Mesendoderm (in vitro differentiated cells): ENCODE data around the gene YWHAB. TPM values are rescaled to one million over a fixed set of nuclear protein-coding genes. Genes with fewer than 3 reads are reported as not detected.

Experiments
- DNase-seq: peaks from one replicate; pipeline ENCODE4 v3.0.0; 2013
- H2AK5ac ChIP-seq: 2 replicates; pipeline ENCODE4 v1.6.1; 2013; ENCODE audit warnings: low read length, inconsistent platforms
- H2BK120ac ChIP-seq: 2 replicates; pipeline ENCODE4 v1.6.1; 2013; ENCODE audit warnings: low read depth, mild to moderate bottlenecking, low read length, moderate library complexity, mixed read lengths
- H2BK15ac ChIP-seq: replicated peaks from 2 replicates; pipeline ENCODE4 v1.6.1; 2013; ENCODE audit warnings: low read depth, mild to moderate bottlenecking, moderate library complexity
- H2BK5ac ChIP-seq: 2 replicates; pipeline ENCODE4 v1.6.1; 2013; ENCODE audit warnings: low read length, inconsistent platforms
- H3K18ac ChIP-seq: 2 replicates; pipeline ENCODE4 v1.6.1; 2013; ENCODE audit warnings: mild to moderate bottlenecking, low read length, mixed read lengths
- H3K23ac ChIP-seq: one replicate; pipeline ENCODE4 v1.6.1; 2013; ENCODE audit warnings: low read length
- H3K27ac ChIP-seq: 2 replicates; pipeline ENCODE4 v1.5.1; 2013; ENCODE audit warnings: low read depth, mild to moderate bottlenecking, inconsistent platforms, low read length, moderate library complexity
- H3K27me3 ChIP-seq: 2 replicates; pipeline ENCODE4 v1.6.1; 2013; ENCODE audit warnings: low read length, control low read depth, mild to moderate bottlenecking, inconsistent platforms; ENCODE audit not compliant: insufficient read depth, poor library complexity
- H3K36me3 ChIP-seq: 2 replicates; pipeline ENCODE4 v1.6.1; 2013; ENCODE audit warnings: low read length, inconsistent platforms; ENCODE audit not compliant: control insufficient read depth, insufficient read depth
- H3K4ac ChIP-seq: one replicate; pipeline ENCODE4 v1.6.1; 2013; ENCODE audit warnings: low read depth, mild to moderate bottlenecking, low read length, moderate library complexity
- H3K4me1 ChIP-seq: 2 replicates; pipeline ENCODE4 v1.6.1; 2013; ENCODE audit warnings: low read depth, low read length, inconsistent platforms; ENCODE audit not compliant: control insufficient read depth
- H3K4me2 ChIP-seq: 2 replicates; pipeline ENCODE4 v1.6.1; 2013; ENCODE audit warnings: low read length
- H3K4me3 ChIP-seq: 2 replicates; pipeline ENCODE4 v1.5.1; 2013; ENCODE audit warnings: mild to moderate bottlenecking, low read length
- H3K56ac ChIP-seq: one replicate; pipeline ENCODE4 v1.6.1; 2013; ENCODE audit warnings: low read length
- H3K79me1 ChIP-seq: 2 replicates; pipeline ENCODE4 v1.6.1; 2013; ENCODE audit warnings: low read length, inconsistent platforms
- H3K79me2 ChIP-seq: 2 replicates; pipeline ENCODE4 v1.6.1; 2013; ENCODE audit warnings: mild to moderate bottlenecking, low read length; ENCODE audit not compliant: control insufficient read depth, insufficient read depth
- H3K9ac ChIP-seq: 2 replicates; pipeline ENCODE4 v1.6.1; 2013; ENCODE audit warnings: low read length, inconsistent platforms
- H4K5ac ChIP-seq: one replicate; pipeline ENCODE4 v1.6.1; 2013; ENCODE audit warnings: low read length
- H4K8ac ChIP-seq: one replicate; pipeline ENCODE4 v1.6.1; 2013; ENCODE audit warnings: low read depth, mild to moderate bottlenecking, control low read depth, low read length, moderate library complexity
- WGBS: extraction: QIAGEN DNeasy Blood & Tissue Kit; methylation state at CpG from one replicate; pipeline ENCODE4 v1.1.7; 2013; ENCODE audit warnings: low lambda C conversion rate, missing lambda C conversion rate; ENCODE audit not compliant: insufficient coverage; ENCODE audit errors: extremely low coverage; 5-methylcytosine and 5-hydroxymethylcytosine counted together
- polyA plus RNA-seq, 2 experiments: library from polyadenylated mRNA; stranded (reverse); fragments of 200-250 nt; gene quantifications; one replicate each; pipeline ENCODE4 v1.2.3, GENCODE V29; 2013

The YWHAB gene
- 300 TPM for polyA plus RNA-seq (2013, experiment 1 of 2)
- polyA plus RNA-seq (2013, experiment 2 of 2), result 307 TPM

DNA sequence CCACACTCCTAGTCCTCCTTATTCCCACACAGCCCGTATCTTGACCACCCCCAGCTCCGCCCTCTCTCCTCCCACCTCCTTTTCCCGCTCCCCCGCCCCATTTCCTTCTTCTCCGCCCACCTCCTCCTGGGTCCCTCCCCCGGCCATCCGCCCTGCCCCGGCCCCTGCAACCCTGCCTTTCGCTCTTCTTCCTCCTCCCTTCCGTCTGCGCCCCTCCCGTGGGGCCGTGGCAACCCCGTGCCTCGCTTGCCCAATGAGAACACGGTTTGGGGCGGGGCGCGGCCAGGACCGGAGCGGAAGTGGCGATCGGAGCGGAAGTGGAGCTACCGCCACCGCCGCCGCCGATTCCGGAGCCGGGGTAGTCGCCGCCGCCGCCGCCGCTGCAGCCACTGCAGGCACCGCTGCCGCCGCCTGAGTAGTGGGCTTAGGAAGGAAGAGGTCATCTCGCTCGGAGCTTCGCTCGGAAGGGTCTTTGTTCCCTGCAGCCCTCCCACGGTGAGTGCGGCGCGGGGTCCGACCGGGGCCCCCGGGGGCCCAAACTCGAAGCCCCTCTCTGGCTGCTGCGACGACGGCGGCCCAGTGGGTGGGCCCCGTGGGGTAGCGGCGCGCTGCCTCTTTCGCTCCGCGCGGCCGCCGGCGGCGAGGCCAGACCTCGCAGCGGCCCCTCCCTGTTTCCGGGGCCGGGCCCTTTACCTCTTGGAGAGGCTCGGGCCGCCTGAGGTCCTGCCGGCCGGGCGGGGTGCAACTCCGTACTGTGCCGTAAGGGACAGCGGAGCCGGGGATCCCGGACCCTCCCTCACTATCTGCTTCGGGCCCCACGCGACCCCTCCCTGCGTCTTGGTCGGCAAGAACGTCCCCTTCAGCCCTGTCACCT, at the start of gene YWHAB:
TSS of gene YWHAB (plus strand) at position 314 of the 874 bp plus-strand sequence. CDS start 15,829 bp downstream, outside the sequence.
- peak within 1 kb of the TSS; percentile 41 for H4K8ac ChIP-seq
- H3K23ac ChIP-seq, result peak within 1 kb of the TSS; percentile 15
- peak; percentile 99 for DNase-seq
- no peaks in the 10 kb centered on the region for H3K36me3 ChIP-seq
- H3K56ac ChIP-seq, result peak within 1 kb of the TSS; percentile 95
- peak within 1 kb of the TSS; percentile 95 for H3K4me2 ChIP-seq
- no peaks in the 10 kb centered on the region for H3K27me3 ChIP-seq
- no peak within 1 kb of the TSS for H4K5ac ChIP-seq
- H2BK15ac ChIP-seq, result no peak within 1 kb of the TSS
- peak within 1 kb of the TSS; percentile 97 for H3K4ac ChIP-seq
- peaks cover 2% of the 10 kb centered on the region for H3K4me1 ChIP-seq
- H2AK5ac ChIP-seq, result no peak within 1 kb of the TSS
- peak within 1 kb of the TSS; percentile 35 for H2BK5ac ChIP-seq
- peaks cover 46% of the 10 kb centered on the region for H3K79me2 ChIP-seq
- H3K4me3 ChIP-seq, result peak within 1 kb of the TSS; percentile 45
- H3K79me1 ChIP-seq, result peaks cover 1% of the 10 kb centered on the region
- peak within 1 kb of the TSS; percentile 91 for H3K27ac ChIP-seq
- H3K18ac ChIP-seq, result peak within 1 kb of the TSS; percentile 94
- WGBS, result no CpG with 5 or more reads among the region's 88 CpGs
- peak within 1 kb of the TSS; percentile 96 for H3K9ac ChIP-seq
- H2BK120ac ChIP-seq, result no peak within 1 kb of the TSS

DNA sequence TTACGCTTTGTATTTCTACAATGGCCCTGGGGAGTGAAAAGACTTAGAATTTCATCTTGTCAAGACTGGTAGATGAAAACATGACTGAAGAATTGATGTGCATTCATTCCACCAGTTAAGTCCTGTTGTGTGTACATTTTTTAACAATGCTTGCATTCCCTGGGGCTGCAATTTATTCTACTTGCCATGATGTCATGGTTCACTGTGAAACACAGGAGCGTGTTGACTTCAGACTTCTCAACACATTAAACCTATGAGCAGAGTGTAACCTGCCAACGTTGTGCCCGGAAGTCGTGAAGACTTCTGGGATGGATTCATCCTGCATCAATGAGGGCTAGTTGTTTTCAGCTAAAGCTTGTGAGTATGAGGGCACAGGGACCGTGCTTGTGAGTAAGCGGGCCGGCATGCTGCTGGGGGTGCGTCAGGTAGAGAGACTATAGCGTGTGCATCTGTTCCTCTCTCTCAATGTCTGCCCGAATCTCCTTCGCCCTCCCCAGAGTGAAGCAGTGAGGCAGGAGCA, 48.8 kb upstream of the YWHAB start:
- Histone ChIP-seq H3K4me1 (peaks cover 1% of the 10 kb centered on the region), H3K9ac (no peak overlapping the region), H4K8ac (no peak overlapping the region), H2BK120ac (no peak overlapping the region), H4K5ac (no peak overlapping the region), H2BK15ac (no peak overlapping the region), H3K79me2 (no peaks in the 10 kb centered on the region), H3K18ac (no peak overlapping the region), H3K4me2 (no peak overlapping the region), H3K4me3 (no peak overlapping the region), H3K27me3 (no peaks in the 10 kb centered on the region), H2AK5ac (no peak overlapping the region), H3K79me1 (no peaks in the 10 kb centered on the region), H3K4ac (no peak overlapping the region), H2BK5ac (no peak overlapping the region), H3K36me3 (no peaks in the 10 kb centered on the region), H3K56ac (no peak overlapping the region), H3K27ac (no peak overlapping the region), H3K23ac (no peak overlapping the region)
- no CpG with 5 or more reads among the region's 12 CpGs for WGBS
- DNase-seq, result no peak

DNA sequence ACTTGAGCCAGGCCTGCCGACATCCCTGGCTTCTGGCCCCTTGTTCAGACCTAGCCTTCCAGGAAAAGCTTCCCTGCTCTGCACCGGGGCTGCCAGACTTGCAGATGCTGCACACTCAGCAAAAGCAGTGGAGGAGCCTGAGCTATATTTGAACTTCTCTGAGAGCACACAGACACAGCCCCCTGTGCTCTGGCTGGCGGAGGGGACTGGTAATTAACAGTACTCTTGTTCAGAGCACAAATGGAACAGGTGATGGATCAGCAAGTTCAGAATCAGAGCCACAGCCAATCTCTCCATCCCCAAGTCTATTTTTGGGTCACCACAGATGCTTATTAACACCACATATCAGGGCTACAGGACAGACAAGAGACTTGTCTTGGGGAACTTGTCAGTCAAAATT, 47.6 kb upstream of the YWHAB start:
- Histone ChIP-seq H3K27ac (no peak overlapping the region), H4K8ac (no peak overlapping the region), H3K4me2 (no peak overlapping the region), H3K79me2 (no peaks in the 10 kb centered on the region), H3K9ac (no peak overlapping the region), H2BK15ac (no peak overlapping the region), H3K4me1 (peaks cover 1% of the 10 kb centered on the region), H3K27me3 (no peaks in the 10 kb centered on the region), H3K4ac (no peak overlapping the region), H3K23ac (no peak overlapping the region), H2AK5ac (no peak overlapping the region), H3K18ac (no peak overlapping the region), H2BK5ac (no peak overlapping the region), H4K5ac (no peak overlapping the region), H2BK120ac (no peak overlapping the region), H3K79me1 (no peaks in the 10 kb centered on the region), H3K4me3 (no peak overlapping the region), H3K36me3 (no peaks in the 10 kb centered on the region), H3K56ac (no peak overlapping the region)
- DNase-seq, result no peak
- no CpG with 5 or more reads among the region's 3 CpGs for WGBS

DNA sequence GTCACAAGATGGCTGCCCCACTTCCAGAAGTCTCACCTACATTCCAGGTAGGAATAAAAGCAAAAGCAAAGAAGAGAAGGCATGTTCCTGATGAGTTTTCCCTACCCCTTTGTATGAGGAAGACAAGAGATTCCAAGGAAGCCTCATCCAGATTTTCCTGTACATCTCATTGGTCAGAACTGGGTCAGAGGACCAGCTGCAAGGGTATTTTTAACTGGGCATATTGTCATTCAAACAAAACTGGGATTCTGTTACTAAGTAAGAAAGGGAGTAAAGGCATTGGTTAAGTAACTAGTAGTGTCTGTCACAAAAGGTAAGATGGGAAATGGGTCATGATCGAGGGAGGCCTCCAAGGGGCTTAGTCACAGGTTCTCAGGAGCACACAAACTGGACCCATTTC, 47.0 kb upstream of the YWHAB start:
- H3K18ac ChIP-seq, result no peak overlapping the region
- no CpG with 5 or more reads among the region's 1 CpG for WGBS
- H3K9ac ChIP-seq, result no peak overlapping the region
- no peak overlapping the region for H3K4me3 ChIP-seq
- no peak overlapping the region for H3K23ac ChIP-seq
- no peaks in the 10 kb centered on the region for H3K27me3 ChIP-seq
- H4K8ac ChIP-seq, result no peak overlapping the region
- H2BK15ac ChIP-seq, result no peak overlapping the region
- H2BK120ac ChIP-seq, result no peak overlapping the region
- H2AK5ac ChIP-seq, result no peak overlapping the region
- H3K4me2 ChIP-seq, result no peak overlapping the region
- peaks cover 1% of the 10 kb centered on the region for H3K4me1 ChIP-seq
- no peak overlapping the region for H3K4ac ChIP-seq
- no peak overlapping the region for H4K5ac ChIP-seq
- no peaks in the 10 kb centered on the region for H3K36me3 ChIP-seq
- no peak overlapping the region for H2BK5ac ChIP-seq
- no peaks in the 10 kb centered on the region for H3K79me1 ChIP-seq
- no peaks in the 10 kb centered on the region for H3K79me2 ChIP-seq
- no peak overlapping the region for H3K56ac ChIP-seq
- DNase-seq, result no peak
- no peak overlapping the region for H3K27ac ChIP-seq

DNA sequence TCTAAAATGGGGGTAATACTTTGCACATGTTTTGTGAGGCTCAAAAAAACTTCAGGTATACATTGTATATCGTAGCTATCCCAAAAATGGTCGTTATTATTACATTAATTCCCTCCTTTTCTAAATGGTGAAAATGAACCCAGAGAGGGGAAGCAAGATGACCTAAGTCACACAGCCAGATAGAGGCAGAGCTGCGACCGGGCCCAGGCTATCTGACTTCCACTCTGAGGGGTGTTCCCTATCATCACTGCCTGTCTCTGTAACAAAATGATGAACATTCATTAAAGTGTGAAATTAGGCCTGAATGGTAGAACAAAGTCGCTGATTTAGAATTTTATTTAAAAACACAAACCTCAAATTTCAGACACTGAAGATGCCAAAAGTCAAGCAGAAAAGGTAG, 46.0 kb upstream of the YWHAB start:
- no CpG with 5 or more reads among the region's 5 CpGs for WGBS

More for the DNA sequence above, 46.0 kb upstream of the YWHAB start:
- Histone ChIP-seq H3K18ac (no peak overlapping the region), H3K4me3 (no peak overlapping the region), H3K27ac (no peak overlapping the region), H2BK5ac (no peak overlapping the region), H3K79me2 (no peaks in the 10 kb centered on the region), H3K36me3 (no peaks in the 10 kb centered on the region), H3K56ac (no peak overlapping the region), H3K4ac (no peak overlapping the region), H2BK120ac (no peak overlapping the region), H3K23ac (no peak overlapping the region), H4K5ac (no peak overlapping the region), H2AK5ac (no peak overlapping the region), H3K79me1 (no peaks in the 10 kb centered on the region), H4K8ac (no peak overlapping the region), H3K27me3 (no peaks in the 10 kb centered on the region), H3K4me2 (no peak overlapping the region), H3K9ac (no peak overlapping the region), H3K4me1 (peaks cover 1% of the 10 kb centered on the region), H2BK15ac (no peak overlapping the region)
- no peak for DNase-seq
